ENCODE measurements around the gene EEFSEC.

EEFSEC gene

GRCh38 chr3:128432301-128432970, 279.2 kb downstream of the EEFSEC start:
- TF ChIP-seq CTCF (IDR thresholded peaks at IDR 0.05; ENCODE audit: control insufficient read depth, insufficient read depth, low read depth, low read length, missing control alignments) = no peak
- no peak for DNase-seq (ENCODE audit: low read depth)
- H3K4me3 ChIP-seq (ENCODE audit: control insufficient read depth, low read depth, low read length) = no peak overlapping the region; the same call in none of the 2 replicates

- no peak for DNase-seq (ENCODE audit: low read depth)
- H3K4me3 ChIP-seq (ENCODE audit: control insufficient read depth, low read depth, low read length) = no peak overlapping the region; the same call in 1 of the 2 replicates
- TF ChIP-seq CTCF (IDR thresholded peaks at IDR 0.05; ENCODE audit: control insufficient read depth, insufficient read depth, low read depth, low read length, missing control alignments) = no peak
These were observed 279.9 kb downstream of the EEFSEC start for GRCh38 chr3:128432971-128433836.

- no peak overlapping the region for H3K4me3 ChIP-seq (ENCODE audit: control insufficient read depth, low read depth, low read length)
- no peak for DNase-seq (ENCODE audit: low read depth)
- TF ChIP-seq CTCF (IDR thresholded peaks at IDR 0.05; ENCODE audit: control insufficient read depth, insufficient read depth, low read depth, low read length, missing control alignments) = no peak
These were observed 280.5 kb downstream of the EEFSEC start for GRCh38 chr3:128433837-128434165.

GRCh38 chr3:128434524-128434923, 281.2 kb downstream of the EEFSEC start:
- DNase-seq (ENCODE audit: low read depth) = no peak
- TF ChIP-seq CTCF (IDR thresholded peaks at IDR 0.05; ENCODE audit: control insufficient read depth, insufficient read depth, low read depth, low read length, missing control alignments) = no peak
- H3K4me3 ChIP-seq (ENCODE audit: control insufficient read depth, low read depth, low read length) = no peak overlapping the region

- no peak overlapping the region for H3K4me3 ChIP-seq (ENCODE audit: control insufficient read depth, low read depth, low read length)
- TF ChIP-seq CTCF (IDR thresholded peaks at IDR 0.05; ENCODE audit: control insufficient read depth, insufficient read depth, low read depth, low read length, missing control alignments) = no peak
- DNase-seq (ENCODE audit: low read depth) = no peak
These were observed 281.8 kb downstream of the EEFSEC start for GRCh38 chr3:128435058-128435457.

GRCh38 chr3:128435561-128435960, 282.3 kb downstream of the EEFSEC start:
- H3K4me3 ChIP-seq (ENCODE audit: control insufficient read depth, low read depth, low read length) = no peak overlapping the region
- DNase-seq (ENCODE audit: low read depth) = no peak
- TF ChIP-seq CTCF (IDR thresholded peaks at IDR 0.05; ENCODE audit: control insufficient read depth, insufficient read depth, low read depth, low read length, missing control alignments) = no peak

All from AG09309 (cell line).